Activated naive CD4-positive, alpha-beta T cell treated with anti-CD3 and anti-CD28 coated beads for 36 hours (primary cell): ENCODE measurements around the gene CEL. TPM values are rescaled to one million over a fixed set of nuclear protein-coding genes. Genes with fewer than 3 reads are reported as not detected.
"Not testable (repeated sequence)": the region's sequence is repeated elsewhere in the genome, so short reads cannot be mapped to it uniquely, and the experiment has no call there.

Source experiments
- CTCF ChIA-PET: fragments of 350-600 bp; sonication (Branson Sonifier 250); formaldehyde crosslinking; loops from one replicate; lab custom pipeline; 2021; ENCODE audit warnings: antibody characterized with exemption; lab: Charles Lee
- DNase-seq: peaks from one replicate; pipeline ENCODE4 v3.0.0-alpha.2; 2020
- H3K27ac Mint-ChIP-seq: one replicate; pipeline ENCODE4 v1.8.0; 2021; ENCODE audit warnings: mild to moderate bottlenecking, mixed read lengths
- H3K27me3 Mint-ChIP-seq: one replicate; pipeline ENCODE4 v1.8.0; 2021; ENCODE audit warnings: low read depth, mixed read lengths
- H3K36me3 Mint-ChIP-seq: one replicate; pipeline ENCODE4 v1.8.0; 2021; ENCODE audit warnings: low read depth, mixed read lengths
- H3K4me1 Mint-ChIP-seq: one replicate; pipeline ENCODE4 v1.8.0; 2021; ENCODE audit warnings: low read depth, mixed read lengths
- H3K4me3 Mint-ChIP-seq: one replicate; pipeline ENCODE4 v1.8.0; 2021; ENCODE audit warnings: mild to moderate bottlenecking, moderate library complexity, mixed read lengths
- H3K9me3 Mint-ChIP-seq: one replicate; pipeline ENCODE4 v1.8.0; 2021; ENCODE audit warnings: mixed read lengths
- intact Hi-C: fragments of 100-400 bp; cut with micrococcal nuclease; formaldehyde crosslinking; loops from one replicate; pipeline ENCODE4 v1.15.1; 2023
- total RNA-seq, 2 experiments: library from RNA; stranded (reverse); gene quantifications; one replicate each; pipeline ENCODE4 v1.2.3, GENCODE V29; 2021

Gene CEL
- total RNA-seq, 2 experiments from 2014 or later, result 2.1 to 2.2 TPM

- CTCF ChIA-PET, result no interaction called here
- intact Hi-C loops, result no loop called here
- Mint-ChIP-seq H3K27ac (no peak overlapping the region), H3K27me3 (no peaks in the 10 kb centered on the region), H3K36me3 (no peaks in the 10 kb centered on the region), H3K9me3 (no peaks in the 10 kb centered on the region), H3K4me1 (no peaks in the 10 kb centered on the region), H3K4me3 (no peak overlapping the region)
- no peak for DNase-seq
Measured at GRCh38 chr9:133076691-133077090, 14.9 kb downstream of the CEL start.

- Mint-ChIP-seq H3K27ac (no peak overlapping the region), H3K27me3 (no peaks in the 10 kb centered on the region), H3K36me3 (no peaks in the 10 kb centered on the region), H3K9me3 (no peaks in the 10 kb centered on the region), H3K4me3 (no peak overlapping the region), H3K4me1 (no peaks in the 10 kb centered on the region)
- intact Hi-C loops, result no loop called here
- CTCF ChIA-PET, result interaction anchor here (1.0 to 1.2 kb wide), 3 partner anchors 52 to 104 kb away, joined by 3 to 5 read pairs (median 3); no protein-coding TSS in a partner anchor
- DNase-seq, result no peak
Measured at GRCh38 chr9:133078486-133078885, 16.7 kb downstream of the CEL start.

GRCh38 chr9:133080161-133080560 is 18.4 kb downstream of the CEL start:
- Mint-ChIP-seq H3K36me3 (no peaks in the 10 kb centered on the region), H3K9me3 (no peaks in the 10 kb centered on the region), H3K27me3 (no peaks in the 10 kb centered on the region), H3K4me1 (no peaks in the 10 kb centered on the region), H3K4me3 (no peak overlapping the region), H3K27ac (no peak overlapping the region)
- CTCF ChIA-PET, result no interaction called here
- intact Hi-C loops, result no loop called here
- DNase-seq, result no peak

- H3K9me3 Mint-ChIP-seq, H3K4me1 Mint-ChIP-seq, DNase-seq, H3K4me3 Mint-ChIP-seq, CTCF ChIA-PET, H3K36me3 Mint-ChIP-seq, H3K27ac Mint-ChIP-seq, H3K27me3 Mint-ChIP-seq, intact Hi-C loops: not testable (repeated sequence)
Measured at GRCh38 chr9:133080786-133081779, 19.3 kb downstream of the CEL start.

DNA sequence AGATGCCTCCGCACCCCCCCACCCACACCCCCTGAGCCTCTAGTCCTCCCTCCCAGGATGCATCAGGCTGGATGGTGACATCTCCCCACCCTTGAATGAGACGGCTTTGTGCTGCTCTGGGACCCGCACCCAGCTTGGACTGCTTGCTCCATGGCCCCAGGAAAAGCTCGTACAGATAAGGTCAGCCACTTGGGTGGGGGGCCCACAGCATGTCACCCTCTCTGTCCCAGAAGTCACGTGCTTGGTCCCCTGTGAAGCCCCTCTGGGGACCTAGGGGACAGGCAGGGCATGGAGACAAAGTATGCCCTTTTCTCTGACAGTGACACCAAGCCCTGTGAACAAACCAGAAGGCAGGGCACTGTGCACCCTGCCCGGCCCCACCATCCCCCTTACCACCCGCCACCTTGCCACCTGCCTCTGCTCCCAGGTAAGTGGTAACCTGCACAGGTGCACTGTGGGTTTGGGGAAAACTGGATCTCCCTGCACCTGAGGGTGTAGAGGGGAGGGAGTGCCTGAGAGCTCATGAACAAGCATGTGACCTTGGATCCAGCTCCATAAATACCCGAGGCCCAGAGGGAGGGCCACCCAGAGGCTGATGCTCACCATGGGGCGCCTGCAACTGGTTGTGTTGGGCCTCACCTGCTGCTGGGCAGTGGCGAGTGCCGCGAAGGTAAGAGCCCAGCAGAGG is 20.3 kb downstream of the CEL start:
- H3K4me1 Mint-ChIP-seq, H3K4me3 Mint-ChIP-seq, intact Hi-C loops, H3K27me3 Mint-ChIP-seq, DNase-seq, CTCF ChIA-PET, H3K36me3 Mint-ChIP-seq, H3K9me3 Mint-ChIP-seq, H3K27ac Mint-ChIP-seq: not testable (repeated sequence)

DNA sequence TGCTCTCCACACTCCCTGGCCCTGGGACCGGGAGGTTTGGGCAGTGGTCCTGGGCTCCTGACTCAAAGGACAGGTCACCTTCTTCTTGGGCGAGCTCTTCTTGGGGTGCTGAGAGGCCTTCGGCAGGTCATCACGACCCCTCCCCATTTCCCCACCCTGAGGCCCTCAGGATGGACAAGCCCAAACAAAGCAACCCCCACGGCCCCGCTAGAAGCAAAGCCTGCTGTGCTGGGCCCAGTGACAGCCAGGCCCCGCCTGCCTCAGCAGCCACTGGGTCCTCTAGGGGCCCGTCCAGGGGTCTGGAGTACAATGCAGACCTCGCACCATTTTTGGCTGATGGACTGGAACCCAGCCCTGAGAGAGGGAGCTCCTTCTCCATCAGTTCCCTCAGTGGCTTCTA is 21.9 kb downstream of the CEL start:
- H3K4me1 Mint-ChIP-seq, intact Hi-C loops, H3K27me3 Mint-ChIP-seq, H3K4me3 Mint-ChIP-seq, CTCF ChIA-PET, DNase-seq, H3K27ac Mint-ChIP-seq, H3K36me3 Mint-ChIP-seq, H3K9me3 Mint-ChIP-seq: not testable (repeated sequence)

DNA sequence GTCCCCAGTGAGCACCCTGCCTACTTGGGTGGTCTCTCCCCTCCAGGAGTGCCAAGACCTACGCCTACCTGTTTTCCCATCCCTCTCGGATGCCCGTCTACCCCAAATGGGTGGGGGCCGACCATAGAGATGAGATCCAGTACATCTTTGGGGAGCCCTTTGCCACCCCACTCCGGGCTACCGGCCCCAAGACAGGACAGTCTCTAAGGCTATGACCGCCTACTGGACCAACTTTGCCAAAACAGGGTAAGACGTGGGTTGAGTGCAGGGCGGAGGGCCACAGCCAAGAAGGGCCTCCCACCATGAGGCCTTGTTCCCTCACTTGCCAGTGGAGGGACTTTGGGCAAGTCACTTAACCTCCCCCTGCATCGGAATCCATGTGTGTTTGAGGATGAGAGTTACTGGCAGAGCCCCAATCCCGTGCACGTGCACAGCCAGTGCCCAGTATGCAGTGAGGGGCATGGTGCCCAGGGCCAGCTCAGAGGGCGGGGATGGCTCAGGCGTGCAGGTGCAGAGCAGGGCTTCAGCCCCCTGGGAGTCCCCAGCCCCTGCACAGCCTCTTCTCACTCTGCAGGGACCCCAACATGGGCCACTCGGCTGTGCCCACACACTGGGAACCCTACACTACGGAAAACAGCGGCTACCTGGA is 24.6 kb downstream of the CEL start:
- DNase-seq, H3K4me3 Mint-ChIP-seq, H3K27ac Mint-ChIP-seq, H3K4me1 Mint-ChIP-seq, H3K27me3 Mint-ChIP-seq, CTCF ChIA-PET, H3K9me3 Mint-ChIP-seq, intact Hi-C loops, H3K36me3 Mint-ChIP-seq: not testable (repeated sequence)

- Mint-ChIP-seq H3K9me3 (no peaks in the 10 kb centered on the region), H3K27ac (no peak overlapping the region), H3K4me1 (no peaks in the 10 kb centered on the region), H3K36me3 (no peaks in the 10 kb centered on the region), H3K27me3 (no peaks in the 10 kb centered on the region), H3K4me3 (no peak overlapping the region)
- DNase-seq, result no peak
- intact Hi-C loops, result no loop called here
- CTCF ChIA-PET, result no interaction called here
Measured at GRCh38 chr9:133086894-133087293, 25.1 kb downstream of the CEL start.

DNA sequence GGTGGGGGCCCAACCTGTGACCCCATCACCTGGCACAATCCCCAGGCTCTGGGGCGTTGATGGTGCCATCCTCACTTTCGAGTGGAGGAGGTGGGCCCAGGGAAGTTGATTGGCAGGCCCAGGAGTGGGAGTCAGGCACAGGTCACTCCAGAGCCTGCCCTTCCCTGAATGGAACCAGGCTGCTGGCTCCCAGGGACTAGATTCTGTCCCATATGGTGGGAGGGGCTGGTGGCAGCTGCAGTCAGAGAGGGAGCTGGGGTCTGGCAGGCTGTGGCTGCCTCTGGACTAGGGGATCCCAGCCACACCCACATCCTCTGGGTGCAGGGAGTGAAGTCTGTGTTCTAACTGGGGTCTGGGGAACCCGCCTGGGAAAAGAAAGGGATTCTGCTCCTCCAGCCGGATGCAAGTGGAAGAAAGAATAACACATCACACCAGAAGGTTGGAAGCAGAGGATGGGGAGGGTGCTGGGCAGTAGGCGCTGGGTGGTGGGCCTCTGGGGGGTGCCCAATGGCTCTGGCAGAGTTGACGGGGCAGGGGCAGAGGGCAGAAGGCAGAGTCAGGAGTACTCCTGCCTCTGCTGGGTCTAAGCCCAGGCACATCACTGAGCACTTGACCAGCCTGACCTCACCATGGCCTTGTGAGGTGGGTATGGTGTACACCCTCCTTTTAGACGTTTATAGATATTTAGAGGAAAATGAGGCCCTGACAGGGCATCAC is 25.8 kb downstream of the CEL start:
- H3K4me3 Mint-ChIP-seq, result no peak overlapping the region
- H3K9me3 Mint-ChIP-seq, result no peaks in the 10 kb centered on the region
- no peaks in the 10 kb centered on the region for H3K27me3 Mint-ChIP-seq
- H3K4me1 Mint-ChIP-seq, result no peaks in the 10 kb centered on the region
- intact Hi-C loops, result no loop called here
- no peak overlapping the region for H3K27ac Mint-ChIP-seq
- no peaks in the 10 kb centered on the region for H3K36me3 Mint-ChIP-seq
- CTCF ChIA-PET, result no interaction called here
- no peak for DNase-seq

GRCh38 chr9:133088146-133088750 is 26.5 kb downstream of the CEL start:
- CTCF ChIA-PET, result no interaction called here

GRCh38 chr9:133088756-133089155 is 27.0 kb downstream of the CEL start:
- no peak overlapping the region for H3K27ac Mint-ChIP-seq

More at GRCh38 chr9:133088146-133088750, 26.5 kb downstream of the CEL start:
- no peaks in the 10 kb centered on the region for H3K36me3 Mint-ChIP-seq
- H3K27ac Mint-ChIP-seq, result no peak overlapping the region
- H3K4me1 Mint-ChIP-seq, result no peaks in the 10 kb centered on the region
- H3K27me3 Mint-ChIP-seq, result no peaks in the 10 kb centered on the region
- no peak overlapping the region for H3K4me3 Mint-ChIP-seq
- H3K9me3 Mint-ChIP-seq, result no peaks in the 10 kb centered on the region
- DNase-seq, result no peak
- intact Hi-C loops, result no loop called here

GRCh38 chr9:133089271-133089671 is 27.5 kb downstream of the CEL start:
- no peaks in the 10 kb centered on the region for H3K9me3 Mint-ChIP-seq
- intact Hi-C loops, result no loop called here
- CTCF ChIA-PET, result no interaction called here

More at GRCh38 chr9:133088756-133089155, 27.0 kb downstream of the CEL start:
- H3K27me3 Mint-ChIP-seq, result no peaks in the 10 kb centered on the region
- intact Hi-C loops, result no loop called here
- CTCF ChIA-PET, result no interaction called here
- no peaks in the 10 kb centered on the region for H3K9me3 Mint-ChIP-seq
- DNase-seq, result no peak
- H3K4me3 Mint-ChIP-seq, result no peak overlapping the region
- H3K4me1 Mint-ChIP-seq, result no peaks in the 10 kb centered on the region
- no peaks in the 10 kb centered on the region for H3K36me3 Mint-ChIP-seq

More at GRCh38 chr9:133089271-133089671, 27.5 kb downstream of the CEL start:
- no peak overlapping the region for H3K4me3 Mint-ChIP-seq
- DNase-seq, result no peak
- H3K4me1 Mint-ChIP-seq, result no peaks in the 10 kb centered on the region
- H3K27me3 Mint-ChIP-seq, result no peaks in the 10 kb centered on the region
- no peak overlapping the region for H3K27ac Mint-ChIP-seq
- no peaks in the 10 kb centered on the region for H3K36me3 Mint-ChIP-seq
